Right lobe of liver (tissue), 6 donors: Measurements from ENCODE around the gene CCDC196. TPM values are rescaled to one million over a fixed set of nuclear protein-coding genes. Genes with fewer than 3 reads are reported as not detected.

Experiments used
- ATAC-seq, 4 donors: fragments of 200-7000 bp; cut with Tn5 transposase; one replicate each; pipeline ENCODE4 v1.9.1; 2020; ENCODE audit warnings: mild to moderate bottlenecking in 4 of 4, moderate library complexity in 4 of 4
- DNase-seq, 3 donors: peaks; one replicate each; pipeline ENCODE4 v3.0.0-alpha.2; 2020
- H3K27ac ChIP-seq, 3 donors: fragments of 200-600 bp; one replicate each; pipeline ENCODE4 v1.8.0; 2022
- H3K27me3 ChIP-seq, 2 donors: fragments of 200-600 bp; one replicate each; pipeline ENCODE4 v1.8.0; 2022
- H3K36me3 ChIP-seq, 4 donors: fragments of 200-600 bp; sonication (generic) in 1 of 4; one replicate each; pipeline versions ENCODE4 v1.5.1 to v1.8.0; 2017 to 2022; ENCODE audit warnings: control low read depth in 1 of 4
- H3K4me1 ChIP-seq, 4 donors: fragments of 200-600 bp; sonication (generic) in 1 of 4; one replicate each; pipeline versions ENCODE4 v1.5.1 to v1.8.0; 2017 to 2022; ENCODE audit warnings: control low read depth in 1 of 4
- H3K4me3 ChIP-seq, 3 donors: fragments of 200-600 bp; one replicate each; pipeline ENCODE4 v1.8.0; 2022
- H3K9me3 ChIP-seq, 4 donors: fragments of 200-600 bp; sonication (generic) in 1 of 4; one replicate each; pipeline versions ENCODE4 v1.5.1 to v1.8.0; 2017 to 2022; ENCODE audit warnings: control low read depth in 1 of 4
- CTCF ChIP-seq, 4 donors: fragments of 200-600 bp in 3 of 4; fragments of 450-650 bp in 1 of 4; IDR thresholded peaks; one replicate each; pipeline versions ENCODE4 v1.5.1 to v1.8.0; 2016 to 2022; ENCODE audit warnings: antibody characterized with exemption in 4 of 4, mild to moderate bottlenecking in 2 of 4
- POLR2A ChIP-seq: fragments of 450-650 bp; IDR thresholded peaks from one replicate; pipeline ENCODE4 v1.6.1; 2017; ENCODE audit warnings: antibody characterized with exemption, mild to moderate bottlenecking
- WGBS: methylation state at CpG from one replicate; pipeline ENCODE4 v1.1.6; 2018; ENCODE audit warnings: low coverage, low lambda C conversion rate; ENCODE audit not compliant: insufficient coverage; ENCODE audit errors: missing lambda C conversion rate; 5-methylcytosine and 5-hydroxymethylcytosine counted together
- intact Hi-C, 2 donors: fragments of 100-400 bp; cut with DNase I; formaldehyde crosslinking; loops; one replicate each; pipeline versions ENCODE4 v1.11.2 to v1.14.1; 2022
- total RNA-seq, 6 experiments: library from RNA; depleted of rRNA in 2 of 6; stranded (reverse); fragments of >200 nt in 2 of 6; fragmentation: NEBNext Ultra II Directional in 3 of 6; extraction: Animal tissue kit (Norgen Biotek cat#: 25700) in 3 of 6; gene quantifications; one replicate each; pipeline versions ENCODE4 v1.1.0 to v1.2.4, GENCODE V29; 2016 to 2023
- donor health status: DM: no; HTN: yes; CAD: no.
- donor health status: DM: no; HTN: no; CAD: no.
- donor health status: DM: no; HTN: no; CAD: no.
- donor health status: DM: no; HTN: yes; CAD: no.
- donor health status: DM: no; HTN: yes; CAD: no.

CCDC196 gene
- total RNA-seq, 6 experiments from 2014 or later: 1.9 to 8.1 (median 5.6) TPM; not detected in 2

GRCh38 chr14:66444271-66444927 is 41.8 kb upstream of the CCDC196 start:
- Histone ChIP-seq H3K9me3 (peaks cover 0 to 4% (median 1%) of the 10 kb centered on the region in 4 donors), H3K27me3 (no peaks in the 10 kb centered on the region), H3K27ac (no peak overlapping the region), H3K4me1 (no peaks in the 10 kb centered on the region), H3K36me3 (no peaks in the 10 kb centered on the region), H3K4me3 (no peak overlapping the region)
- WGBS: 80% methylated on average over 2 of the region's 2 CpGs
- no peak for ATAC-seq
- intact Hi-C loops: no loop called here
- no peak for TF ChIP-seq CTCF (IDR thresholded peaks at IDR 0.05)
- TF ChIP-seq POLR2A: no peak
- DNase-seq: no peak

GRCh38 chr14:66445936-66446335 is 40.2 kb upstream of the CCDC196 start:
- Histone ChIP-seq H3K4me1 (no peaks in the 10 kb centered on the region), H3K4me3 (no peak overlapping the region), H3K9me3 (no peaks in the 10 kb centered on the region), H3K27ac (no peak overlapping the region), H3K27me3 (no peaks in the 10 kb centered on the region), H3K36me3 (no peaks in the 10 kb centered on the region)
- DNase-seq (no peak), ATAC-seq (no peak)
- intact Hi-C loops: no loop called here
- TF ChIP-seq POLR2A: no peak
- TF ChIP-seq CTCF (IDR thresholded peaks at IDR 0.05): no peak

GRCh38 chr14:66453469-66453868 is 32.7 kb upstream of the CCDC196 start:
- Histone ChIP-seq H3K27me3 (no peaks in the 10 kb centered on the region), H3K9me3 (no peaks in the 10 kb centered on the region), H3K27ac (no peak overlapping the region), H3K36me3 (no peaks in the 10 kb centered on the region), H3K4me1 (no peaks in the 10 kb centered on the region), H3K4me3 (no peak overlapping the region)
- intact Hi-C loops: no loop called here
- TF ChIP-seq CTCF (IDR thresholded peaks at IDR 0.05): no peak
- no peak for TF ChIP-seq POLR2A
- DNase-seq: no peak
- no peak for ATAC-seq
- WGBS: 67% methylated on average over 3 of the region's 3 CpGs

GRCh38 chr14:66459603-66460002 is 26.6 kb upstream of the CCDC196 start:
- no peaks in the 10 kb centered on the region for H3K4me1 ChIP-seq
- DNase-seq (no peak), ATAC-seq (no peak)
- H3K36me3 ChIP-seq: no peaks in the 10 kb centered on the region
- TF ChIP-seq POLR2A (no peak), CTCF (IDR thresholded peaks at IDR 0.05) (no peak)
- H3K27ac ChIP-seq: no peak overlapping the region
- H3K9me3 ChIP-seq: no peaks in the 10 kb centered on the region
- no peak overlapping the region for H3K4me3 ChIP-seq
- intact Hi-C loops: no loop called here
- H3K27me3 ChIP-seq: no peaks in the 10 kb centered on the region

GRCh38 chr14:66464261-66464660 is 21.9 kb upstream of the CCDC196 start:
- ATAC-seq: no peak
- Histone ChIP-seq H3K4me3 (no peak overlapping the region), H3K4me1 (peaks cover 0 to 3% (median under 1%) of the 10 kb centered on the region in 4 donors), H3K27ac (no peak overlapping the region), H3K9me3 (no peaks in the 10 kb centered on the region), H3K36me3 (no peaks in the 10 kb centered on the region), H3K27me3 (no peaks in the 10 kb centered on the region)
- TF ChIP-seq POLR2A: no peak
- no peak for TF ChIP-seq CTCF (IDR thresholded peaks at IDR 0.05)
- WGBS: 94% methylated on average over 3 of the region's 3 CpGs
- intact Hi-C loops: no loop called here
- no peak for DNase-seq
